Right cardiac atrium (tissue), 5 donors: Measurements from ENCODE around the gene NR1H4. TPM values are rescaled to one million over a fixed set of nuclear protein-coding genes. Genes with fewer than 3 reads are reported as not detected.

Experiments used
- ATAC-seq, 2 donors: fragments of 200-7000 bp; cut with Tn5 transposase; one replicate each; pipeline versions ENCODE4 v1.8.0 to v1.9.1; 2020; ENCODE audit warnings: moderate library complexity in 2 of 2, mild to moderate bottlenecking in 1 of 2
- DNase-seq, 3 donors: peaks; one replicate each; pipeline ENCODE4 v3.0.0-alpha.2; 2020
- H3K27ac ChIP-seq: one replicate; pipeline ENCODE4 v1.5.1; 2013; ENCODE audit warnings: mild to moderate bottlenecking, low read length, control low read depth, moderate library complexity
- H3K27me3 ChIP-seq: one replicate; pipeline ENCODE4 v1.6.1; 2013; ENCODE audit not compliant: control insufficient read depth, insufficient read depth
- H3K4me1 ChIP-seq: one replicate; pipeline ENCODE4 v1.6.1; 2013; ENCODE audit warnings: low read length; ENCODE audit not compliant: control insufficient read depth, insufficient read depth
- H3K4me3 ChIP-seq: one replicate; pipeline ENCODE4 v1.5.1; 2013; ENCODE audit warnings: low read length, control low read depth
- H3K9me3 ChIP-seq: one replicate; pipeline ENCODE4 v1.6.1; 2013; ENCODE audit warnings: low read length; ENCODE audit not compliant: control insufficient read depth
- WGBS: extraction: QIAGEN DNeasy Blood & Tissue Kit; methylation state at CpG from one replicate; pipeline ENCODE4 v1.1.7; 2013; 5-methylcytosine and 5-hydroxymethylcytosine counted together
- intact Hi-C, 4 donors: fragments of 100-400 bp; cut with DNase I; formaldehyde crosslinking; loops; one replicate each; pipeline versions ENCODE4 v1.11.0 to v1.14.0; 2022 to 2023
- polyA plus RNA-seq: library from polyadenylated mRNA; stranded (reverse); fragments of 200-250 nt; gene quantifications from one replicate; pipeline ENCODE4 v1.2.3, GENCODE V29; 2013
- total RNA-seq, 4 donors: library from RNA; stranded (reverse); fragmentation: NEBNext Ultra II Directional; extraction: Animal tissue kit (Norgen Biotek cat#: 25700); gene quantifications; one replicate each; pipeline ENCODE4 v1.2.1, GENCODE V29; 2021
- donor health status: healthy with polysubstance abuse.
- donor health status: DM: no; HTN: yes; CAD: no.
- donor health status: DM: no; HTN: no; CAD: no.
- donor health status: DM: no; HTN: yes; CAD: no; lungs with severe emphysema.
- donor health status: DM: yes; HTN: yes; CAD: no.

The NR1H4 gene
- total and polyA plus RNA-seq, 5 donors, result 0.17 to 2.0 (median 0.40) TPM; not detected in 1

DNA sequence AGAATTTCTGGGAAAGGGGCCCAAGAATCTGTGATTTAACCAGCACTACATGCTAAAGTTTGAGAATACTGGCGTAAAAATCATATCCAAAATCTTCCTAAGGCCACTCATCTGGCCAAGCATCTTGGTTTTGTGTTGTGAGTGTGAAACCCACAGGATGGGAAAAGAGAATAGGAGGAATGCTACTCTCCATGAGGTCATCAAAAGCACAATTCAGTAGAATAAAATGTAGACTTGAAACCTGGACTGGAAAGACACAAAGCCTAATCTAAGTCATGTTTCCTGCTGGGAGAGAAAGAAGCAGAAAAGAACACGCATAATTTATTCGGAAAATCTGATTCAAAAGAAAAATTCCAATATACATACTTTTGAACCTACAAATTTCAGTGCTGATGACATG is 42.3 kb downstream of the NR1H4 start:
- Histone ChIP-seq H3K9me3 (no peaks in the 10 kb centered on the region), H3K4me1 (no peaks in the 10 kb centered on the region), H3K4me3 (no peak overlapping the region), H3K27ac (no peak overlapping the region), H3K27me3 (no peaks in the 10 kb centered on the region)
- no peak for ATAC-seq
- intact Hi-C loops, result no loop called here
- no peak for DNase-seq
- WGBS, result 93% methylated on average over 3 of the region's 3 CpGs

DNA sequence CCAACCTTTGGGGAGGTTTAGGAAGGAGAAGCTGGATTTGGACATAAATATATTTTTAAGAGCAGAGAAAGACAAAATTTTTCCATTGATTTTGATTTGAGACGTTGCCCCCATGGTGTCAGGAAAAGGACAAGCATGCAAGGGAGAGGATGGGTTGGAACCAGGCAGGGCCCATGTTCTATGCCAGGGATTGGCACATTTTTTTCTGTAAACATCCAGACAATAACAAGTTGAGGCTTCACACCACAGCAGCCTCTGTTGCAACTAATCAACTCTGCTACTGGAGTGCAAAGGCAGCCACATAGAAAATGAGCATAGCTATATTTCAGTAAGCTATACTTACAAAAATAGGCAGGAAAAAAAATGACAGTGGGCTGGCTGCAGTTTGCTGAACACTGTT is 44.7 kb downstream of the NR1H4 start:
- 76% methylated on average over 1 of the region's 1 CpG for WGBS
- Histone ChIP-seq H3K27ac (no peak overlapping the region), H3K27me3 (no peaks in the 10 kb centered on the region), H3K9me3 (no peaks in the 10 kb centered on the region), H3K4me3 (no peak overlapping the region), H3K4me1 (no peaks in the 10 kb centered on the region)
- DNase-seq (no peak), ATAC-seq (no peak)
- intact Hi-C loops, result no loop called here

DNA sequence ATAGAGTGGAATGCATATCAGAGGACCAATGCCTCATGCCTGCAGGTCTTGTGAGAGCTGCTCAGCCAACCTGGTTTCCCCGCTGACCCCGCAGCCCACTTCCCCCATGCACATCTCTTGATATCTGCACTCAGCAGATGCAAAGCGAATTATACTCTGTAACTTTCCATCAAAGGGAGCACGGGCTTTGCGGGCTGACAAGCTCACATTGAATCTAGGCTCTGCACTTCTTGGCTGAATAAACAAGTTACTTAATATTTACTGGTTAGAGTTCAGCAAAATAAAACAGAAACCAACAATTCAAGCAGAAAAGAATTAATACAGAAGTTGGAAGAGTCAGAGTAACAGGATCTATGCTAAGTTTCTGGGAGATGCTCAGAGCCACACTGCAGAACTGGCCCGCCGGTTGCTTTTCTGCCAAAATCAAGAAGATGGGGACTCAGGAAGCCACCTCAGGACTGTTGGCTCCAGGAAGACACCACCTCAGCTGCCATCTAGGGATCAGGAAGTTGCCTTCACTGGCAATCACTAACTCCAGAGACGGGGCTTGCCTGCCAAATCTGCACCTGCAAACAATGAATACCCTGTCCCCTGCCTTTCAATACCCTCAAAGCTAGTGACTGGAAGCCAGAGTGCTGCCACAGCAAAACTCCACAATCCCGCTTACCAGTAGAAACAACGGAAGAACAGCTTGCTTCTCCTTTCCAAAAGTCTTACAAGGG is 46.5 kb downstream of the NR1H4 start:
- no peaks in the 10 kb centered on the region for H3K9me3 ChIP-seq
- WGBS, result 81% methylated on average over 10 of the region's 10 CpGs
- no peak overlapping the region for H3K27ac ChIP-seq
- H3K4me1 ChIP-seq, result no peaks in the 10 kb centered on the region
- ATAC-seq (no peak), DNase-seq (no peak)
- intact Hi-C loops, result no loop called here
- H3K27me3 ChIP-seq, result no peaks in the 10 kb centered on the region
- H3K4me3 ChIP-seq, result no peak overlapping the region

DNA sequence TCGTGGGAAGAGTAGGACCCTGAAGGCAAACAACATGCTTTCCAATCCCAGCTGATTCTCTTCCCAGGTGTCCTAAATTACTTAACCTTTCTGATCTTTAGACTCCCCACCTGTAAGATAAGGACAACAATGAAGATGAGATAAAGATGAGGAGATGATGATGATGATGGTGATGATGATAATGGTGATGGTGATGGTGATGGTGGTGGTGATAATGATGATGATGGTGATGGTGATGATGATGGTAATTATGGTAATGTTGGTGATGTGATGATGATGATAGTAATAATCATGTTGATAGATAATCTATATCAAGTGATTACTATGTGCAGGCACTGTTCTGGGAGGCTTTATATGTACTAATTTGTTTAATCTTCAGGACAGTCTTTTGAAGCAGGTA is 48.3 kb downstream of the NR1H4 start:
- Histone ChIP-seq H3K27ac (no peak overlapping the region), H3K4me1 (no peaks in the 10 kb centered on the region), H3K9me3 (no peaks in the 10 kb centered on the region), H3K4me3 (no peak overlapping the region), H3K27me3 (no peaks in the 10 kb centered on the region)
- ATAC-seq (no peak), DNase-seq (no peak)
- intact Hi-C loops, result no loop called here
- 69% methylated on average over 1 of the region's 1 CpG for WGBS

DNA sequence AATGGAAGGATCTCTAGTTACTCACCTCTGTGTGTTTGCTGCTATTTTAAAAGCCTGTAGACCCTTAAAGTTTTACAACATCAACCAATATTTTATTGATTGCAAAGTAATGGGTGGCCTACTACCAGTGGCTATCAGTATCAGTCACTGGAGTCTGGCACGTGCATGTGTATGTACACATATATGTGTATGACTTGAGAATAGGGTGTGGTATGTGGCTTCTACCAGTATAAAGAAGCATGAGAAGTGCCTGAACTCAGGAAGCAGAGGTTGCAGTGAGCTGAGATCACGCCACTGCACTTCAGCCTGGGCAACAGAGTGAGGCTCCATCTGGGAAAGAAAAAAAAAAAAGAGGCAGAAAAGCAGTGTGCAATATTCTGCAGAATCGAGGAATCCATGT is 54.4 kb downstream of the NR1H4 start:
- intact Hi-C loops, result no loop called here
- Histone ChIP-seq H3K9me3 (no peaks in the 10 kb centered on the region), H3K27ac (no peak overlapping the region), H3K4me3 (no peak overlapping the region), H3K4me1 (no peaks in the 10 kb centered on the region), H3K27me3 (no peaks in the 10 kb centered on the region)
- WGBS, result 62% methylated on average over 3 of the region's 3 CpGs
- no peak for DNase-seq
- no peak for ATAC-seq

GRCh38 chr12:100528471-100529127 is 54.9 kb downstream of the NR1H4 start:
- DNase-seq (no peak), ATAC-seq (no peak)
- intact Hi-C loops, result no loop called here
- H3K4me1 ChIP-seq, result no peaks in the 10 kb centered on the region
- H3K27ac ChIP-seq, result no peak overlapping the region
- WGBS, result 89% methylated on average over 1 of the region's 1 CpG
- no peaks in the 10 kb centered on the region for H3K9me3 ChIP-seq
- no peak overlapping the region for H3K4me3 ChIP-seq
- H3K27me3 ChIP-seq, result no peaks in the 10 kb centered on the region

- H3K27ac ChIP-seq, result no peak overlapping the region
- no peaks in the 10 kb centered on the region for H3K27me3 ChIP-seq
- no peaks in the 10 kb centered on the region for H3K4me1 ChIP-seq
- ATAC-seq (no peak), DNase-seq (no peak)
- H3K4me3 ChIP-seq, result no peak overlapping the region
- intact Hi-C loops, result no loop called here
- WGBS, result 91% methylated on average over 2 of the region's 2 CpGs
- no peaks in the 10 kb centered on the region for H3K9me3 ChIP-seq
Observed at GRCh38 chr12:100529756-100530350, 56.2 kb downstream of the NR1H4 start.

DNA sequence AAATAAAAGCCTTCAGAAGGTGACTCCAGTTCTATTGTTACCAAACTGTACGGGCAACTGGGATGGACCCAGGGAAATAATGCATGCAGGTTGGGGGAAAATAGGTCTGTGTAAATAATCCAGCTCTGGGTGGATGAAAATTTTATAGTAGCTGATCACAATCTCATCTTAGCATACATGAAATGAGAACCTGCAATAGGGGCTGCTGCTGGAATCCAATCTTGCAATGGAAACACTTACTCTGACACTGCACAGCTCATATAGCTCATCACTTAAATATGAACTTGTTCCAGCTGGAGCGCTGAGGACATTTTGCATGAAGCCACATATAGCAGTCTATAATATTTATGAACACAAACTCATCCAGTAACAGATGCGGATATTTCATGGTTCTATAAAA is 59.7 kb downstream of the NR1H4 start:
- H3K4me1 ChIP-seq, result no peaks in the 10 kb centered on the region
- H3K4me3 ChIP-seq, result no peak overlapping the region
- 77% methylated on average over 3 of the region's 3 CpGs for WGBS
- intact Hi-C loops, result no loop called here
- no peak overlapping the region for H3K27ac ChIP-seq
- no peaks in the 10 kb centered on the region for H3K9me3 ChIP-seq
- no peak for DNase-seq
- no peak for ATAC-seq
- no peaks in the 10 kb centered on the region for H3K27me3 ChIP-seq

- WGBS, result 74% methylated on average over 6 of the region's 6 CpGs
- Histone ChIP-seq H3K4me3 (no peak overlapping the region), H3K9me3 (no peaks in the 10 kb centered on the region), H3K27ac (no peak overlapping the region), H3K4me1 (no peaks in the 10 kb centered on the region), H3K27me3 (no peaks in the 10 kb centered on the region)
- no peak for ATAC-seq
- intact Hi-C loops, result no loop called here
- DNase-seq, result no peak
Observed at GRCh38 chr12:100534625-100535227, 61.1 kb downstream of the NR1H4 start.

GRCh38 chr12:100539202-100539601 is 65.5 kb downstream of the NR1H4 start:
- H3K27me3 ChIP-seq, result no peaks in the 10 kb centered on the region
- peak in 2 of 3 donors; percentile 38 to 75 for DNase-seq
- H3K9me3 ChIP-seq, result no peaks in the 10 kb centered on the region
- 29% methylated on average over 2 of the region's 2 CpGs for WGBS
- no peak overlapping the region for H3K4me3 ChIP-seq
- intact Hi-C loops, result no loop called here
- no peaks in the 10 kb centered on the region for H3K4me1 ChIP-seq
- no peak overlapping the region for H3K27ac ChIP-seq
- ATAC-seq, result no peak

DNA sequence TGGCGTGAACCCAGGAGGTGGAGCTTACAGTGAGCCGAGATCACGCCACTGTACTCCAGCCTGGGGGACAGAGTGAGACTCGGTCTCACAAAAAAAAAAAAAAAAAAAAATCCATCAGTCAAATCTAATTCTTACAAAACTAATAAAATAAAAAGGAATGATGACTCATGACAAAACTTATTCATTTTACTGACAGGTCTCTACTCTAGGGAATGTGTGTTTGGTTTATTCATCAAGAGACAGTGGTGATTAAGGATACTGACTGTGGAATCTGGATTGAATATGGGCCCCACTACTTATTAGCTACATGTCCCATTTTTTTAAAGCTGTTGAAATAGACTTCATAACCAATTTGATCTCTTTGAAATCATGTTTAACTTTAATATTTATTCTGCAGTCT is 70.5 kb downstream of the NR1H4 start:
- no peak for ATAC-seq
- intact Hi-C loops, result no loop called here
- 92% methylated on average over 4 of the region's 4 CpGs for WGBS
- no peaks in the 10 kb centered on the region for H3K9me3 ChIP-seq
- no peak overlapping the region for H3K4me3 ChIP-seq
- H3K4me1 ChIP-seq, result no peaks in the 10 kb centered on the region
- H3K27me3 ChIP-seq, result no peaks in the 10 kb centered on the region
- DNase-seq, result no peak
- H3K27ac ChIP-seq, result no peak overlapping the region
